Left kidney (tissue), 2 donors: ENCODE measurements around the gene COL25A1. TPM values are rescaled to one million over a fixed set of nuclear protein-coding genes. Genes with fewer than 3 reads are reported as not detected.
"Not testable (repeated sequence)": the region's sequence is repeated elsewhere in the genome, so short reads cannot be mapped to it uniquely, and the experiment has no call there.

Source experiments
- DNase-seq: peaks from one replicate; pipeline ENCODE4 v3.0.0-alpha.2; 2013
- polyA plus RNA-seq: library from polyadenylated mRNA; unstranded; fragments of 120-200 nt; gene quantifications from one replicate; pipeline ENCODE4 v1.2.1, GENCODE V29; 2013; ENCODE audit not compliant: insufficient read length

The COL25A1 gene
- polyA plus RNA-seq, 1 donor: 19.6 TPM

DNA sequence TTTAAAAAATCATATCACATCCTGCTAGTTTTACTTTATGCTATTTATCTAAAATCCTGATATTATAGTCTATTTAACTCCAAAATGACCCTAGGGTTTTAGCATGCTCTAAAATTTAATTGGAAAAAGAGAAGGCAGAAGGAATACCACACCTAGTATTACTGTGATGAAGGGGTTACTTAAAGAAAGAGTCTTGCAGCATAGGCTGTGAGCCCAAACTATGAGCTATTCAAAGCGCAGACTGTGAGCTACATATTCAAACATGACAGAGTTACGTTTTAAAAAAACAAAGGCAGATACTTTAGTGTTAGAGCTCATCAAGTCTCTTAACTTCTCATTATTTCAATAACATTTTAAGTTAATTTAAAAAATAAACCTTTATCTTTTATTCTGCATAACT lies 291.9 kb downstream of the COL25A1 start:
- no peak for DNase-seq

DNA sequence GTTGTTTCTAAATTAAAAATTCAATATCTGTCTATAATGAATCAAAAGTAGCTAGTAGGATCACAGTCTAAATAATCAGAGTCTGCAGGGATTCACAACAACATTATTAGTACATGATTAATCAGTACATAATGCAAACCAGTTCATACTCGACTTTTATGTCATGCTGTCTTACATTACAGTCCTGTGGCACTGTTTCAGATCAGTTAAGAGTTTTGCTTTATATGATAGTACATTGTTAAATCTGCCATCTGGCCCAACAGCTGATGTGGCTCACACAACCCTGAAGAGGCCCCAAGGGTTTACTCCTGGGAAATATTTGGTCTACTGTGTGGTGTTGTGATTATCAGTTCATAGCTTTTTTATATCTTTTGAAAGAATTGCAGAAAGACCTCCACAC lies 292.5 kb downstream of the COL25A1 start:
- DNase-seq: no peak

DNA sequence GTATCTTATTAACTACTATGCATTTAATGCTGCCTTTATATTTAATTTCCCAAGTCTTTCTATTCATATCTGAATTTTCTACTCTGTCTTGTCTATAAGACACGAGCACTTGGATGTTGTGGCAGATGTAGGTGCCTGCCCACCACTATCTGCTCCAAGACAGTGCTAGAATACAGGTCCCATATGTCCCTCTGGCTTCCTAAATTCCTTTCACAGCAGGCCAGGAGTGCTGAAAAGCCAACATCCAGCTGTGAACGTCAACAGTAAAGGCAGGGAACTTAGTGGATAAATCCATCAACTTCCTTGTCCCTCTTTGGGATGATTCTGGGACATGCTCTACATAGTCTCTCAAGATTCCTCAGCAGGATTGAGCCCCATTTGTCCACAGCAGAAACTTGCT lies 294.5 kb downstream of the COL25A1 start:
- DNase-seq: no peak

DNA sequence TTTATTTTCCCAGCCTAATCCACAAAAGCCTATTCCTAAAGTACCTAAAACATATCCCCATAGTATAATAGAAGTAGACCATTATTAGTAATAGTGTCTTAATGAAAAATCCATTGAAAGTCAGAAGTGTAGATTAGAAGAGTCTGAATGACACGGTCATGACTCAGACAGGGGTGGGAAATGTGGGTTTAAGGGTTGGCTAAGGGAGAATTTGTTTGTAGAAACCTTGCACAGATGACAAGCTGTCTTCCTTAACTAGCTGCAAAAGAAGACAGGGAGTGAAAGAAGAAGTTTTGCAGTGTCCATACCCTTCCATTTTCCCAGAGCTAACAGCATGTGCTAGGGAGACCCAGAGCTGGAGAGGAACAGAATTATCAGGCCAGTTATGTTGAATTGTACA lies 296.9 kb downstream of the COL25A1 start:
- DNase-seq: no peak

DNA sequence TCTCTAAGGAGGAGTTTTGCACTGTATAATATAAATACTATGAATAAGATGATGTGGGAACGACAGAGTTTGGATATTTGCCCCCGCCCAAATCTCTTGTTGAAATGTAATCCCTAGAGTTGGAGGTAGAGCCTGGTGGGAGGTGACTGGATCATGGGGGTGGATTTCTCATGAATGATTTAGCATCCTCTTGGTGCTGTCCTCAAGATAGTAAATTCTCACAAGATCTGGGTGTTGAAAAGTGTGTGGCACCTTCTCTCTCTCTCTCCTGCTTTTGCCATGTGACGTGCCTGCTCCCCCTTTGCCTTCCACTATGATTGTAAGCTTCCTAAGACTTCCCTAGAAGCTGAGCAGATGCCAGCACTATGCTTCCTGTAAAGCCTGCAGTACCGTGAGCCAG lies 298.0 kb downstream of the COL25A1 start:
- DNase-seq: no peak

DNA sequence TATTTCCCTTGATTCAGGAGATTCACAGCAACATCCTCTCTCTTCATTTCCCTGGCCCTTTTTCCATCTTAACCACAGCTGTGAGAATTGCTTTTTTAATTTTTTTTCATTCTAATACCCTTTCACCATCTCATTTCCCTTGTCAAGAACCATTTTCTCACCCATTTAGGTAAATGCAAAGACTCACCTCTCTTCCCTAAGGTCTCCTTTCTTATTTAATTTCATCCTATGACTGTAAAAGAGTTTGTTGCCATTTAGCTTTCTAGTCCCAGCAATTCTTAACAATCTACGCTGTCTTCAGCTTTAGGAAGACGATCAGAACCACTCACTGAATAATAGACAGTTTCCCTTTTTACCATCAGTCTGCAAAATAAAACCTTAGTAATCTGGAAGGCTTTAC lies 298.5 kb downstream of the COL25A1 start:
- no peak for DNase-seq

DNA sequence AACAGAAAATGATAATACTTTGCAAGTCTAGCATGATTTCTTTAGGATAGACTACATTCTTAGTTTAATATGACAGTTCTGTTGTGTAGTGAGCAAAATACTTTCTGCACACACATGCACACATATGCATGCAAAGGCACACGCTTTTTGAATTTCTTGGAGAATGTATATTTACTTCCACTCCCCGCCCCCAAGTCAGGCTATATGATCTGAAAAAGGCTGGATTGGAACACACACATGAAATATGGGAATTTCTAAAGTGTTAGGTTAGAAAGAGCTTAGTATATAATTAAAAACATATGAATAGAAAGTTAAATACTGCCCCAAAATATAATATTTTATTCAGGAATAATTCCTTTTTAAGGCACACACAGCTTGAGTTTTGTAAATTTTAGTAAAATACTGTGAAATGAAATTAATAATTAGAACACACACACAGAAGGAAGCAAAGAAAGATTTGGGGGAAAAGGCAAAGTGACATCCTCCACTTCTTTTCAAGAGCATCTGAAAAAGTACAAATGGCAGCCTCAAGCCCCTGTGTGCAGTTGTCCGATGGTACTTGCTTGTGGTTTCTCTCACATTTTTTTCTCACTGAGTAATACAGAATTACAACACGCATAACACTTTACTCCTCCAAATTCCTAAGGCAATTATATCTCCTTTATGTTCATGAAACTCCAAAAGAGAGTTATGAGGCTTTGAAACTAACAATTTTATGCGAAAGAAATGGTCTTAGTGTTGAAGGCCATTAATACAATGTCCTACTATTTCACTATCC lies 310.7 kb downstream of the COL25A1 start:
- DNase-seq: no peak

DNA sequence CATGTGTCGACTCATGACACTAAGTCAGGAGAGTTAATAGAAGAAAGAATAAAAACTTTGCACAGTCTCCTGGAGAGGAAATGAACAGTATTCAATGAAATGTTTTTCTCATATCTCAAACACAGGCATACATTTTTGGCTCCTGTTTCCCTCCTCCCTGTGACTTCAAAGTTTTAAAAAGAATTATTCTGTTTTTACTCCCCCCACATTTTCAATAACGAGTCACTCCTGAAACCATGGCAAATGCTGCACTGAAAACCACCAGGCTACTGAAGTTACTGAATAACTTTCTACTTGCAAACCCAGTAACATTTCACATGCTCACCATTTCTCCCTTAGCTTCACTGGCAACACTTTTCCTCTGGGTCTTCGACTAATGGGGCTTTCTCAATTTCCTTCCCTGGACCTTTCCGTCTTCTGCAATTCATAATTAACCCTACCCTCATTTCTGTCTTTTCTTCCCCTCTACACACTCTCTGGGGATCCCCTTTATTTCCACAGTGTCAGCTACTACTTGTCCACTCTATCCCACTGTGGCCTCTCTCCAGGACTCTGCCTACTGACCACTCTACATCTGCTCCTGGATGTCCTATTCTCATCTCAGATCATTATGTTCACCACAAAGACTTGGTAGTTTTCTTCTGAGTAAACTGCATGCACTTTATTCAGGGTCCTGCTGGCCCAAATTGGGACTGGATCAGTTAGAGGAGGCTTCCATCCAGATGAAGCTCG lies 313.8 kb downstream of the COL25A1 start:
- no peak for DNase-seq

DNA sequence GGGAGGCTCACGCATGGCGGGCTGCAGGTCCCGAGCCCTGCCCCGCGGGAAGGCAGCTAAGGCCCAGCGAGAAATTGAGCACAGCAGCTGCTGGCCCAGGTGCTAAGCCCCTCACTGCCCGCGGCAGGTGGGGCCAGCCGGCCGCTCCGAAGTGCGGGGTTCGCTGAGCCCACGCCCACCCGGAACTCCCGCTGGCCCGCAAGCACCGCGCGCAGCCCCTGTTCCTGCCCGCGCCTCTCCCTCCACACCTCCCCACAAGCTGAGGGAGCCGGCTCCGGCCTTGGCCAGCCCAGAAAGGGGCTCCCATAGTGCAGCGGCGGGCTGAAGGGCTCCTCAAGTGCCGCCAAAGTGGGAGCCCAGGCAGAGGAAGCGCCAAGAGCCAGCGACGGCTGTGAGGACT lies 318.0 kb downstream of the COL25A1 start:
- not testable (repeated sequence) for DNase-seq

DNA sequence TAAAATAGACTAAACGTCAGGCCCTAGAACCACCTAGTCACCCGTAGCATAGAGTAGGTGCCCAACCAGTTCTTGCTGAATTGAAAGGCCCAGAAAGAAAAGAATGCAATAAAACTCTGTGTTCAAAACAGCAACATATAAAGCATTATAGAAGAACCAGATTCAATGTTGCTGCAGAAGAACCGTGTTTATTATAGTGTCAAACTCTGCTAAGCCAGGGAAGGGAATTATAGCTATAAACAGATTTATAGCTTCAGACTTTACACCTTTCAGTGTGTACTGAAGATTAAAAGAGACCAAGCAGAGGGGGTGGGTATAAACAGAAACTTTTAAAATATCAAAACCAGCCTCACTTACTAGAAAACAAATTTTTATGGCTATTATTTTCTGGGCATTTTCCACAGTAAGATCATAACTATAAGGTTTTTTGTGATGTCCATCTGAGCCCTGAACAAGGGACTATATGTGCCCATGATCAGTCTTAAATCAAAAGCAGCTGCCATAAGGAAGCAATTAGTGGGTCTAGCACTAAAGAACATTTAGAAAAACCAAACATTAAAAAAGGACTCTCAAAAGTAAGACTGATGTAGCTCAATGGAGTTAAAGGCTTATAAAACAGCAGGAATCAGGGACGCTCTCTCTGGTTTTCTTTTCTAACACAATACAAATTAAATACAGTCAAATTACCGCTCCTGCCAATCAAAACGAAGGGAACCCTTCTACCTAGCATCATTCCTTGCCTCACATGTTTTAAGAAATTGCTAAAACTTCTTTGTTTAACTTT lies 319.9 kb downstream of the COL25A1 start:
- no peak for DNase-seq

DNA sequence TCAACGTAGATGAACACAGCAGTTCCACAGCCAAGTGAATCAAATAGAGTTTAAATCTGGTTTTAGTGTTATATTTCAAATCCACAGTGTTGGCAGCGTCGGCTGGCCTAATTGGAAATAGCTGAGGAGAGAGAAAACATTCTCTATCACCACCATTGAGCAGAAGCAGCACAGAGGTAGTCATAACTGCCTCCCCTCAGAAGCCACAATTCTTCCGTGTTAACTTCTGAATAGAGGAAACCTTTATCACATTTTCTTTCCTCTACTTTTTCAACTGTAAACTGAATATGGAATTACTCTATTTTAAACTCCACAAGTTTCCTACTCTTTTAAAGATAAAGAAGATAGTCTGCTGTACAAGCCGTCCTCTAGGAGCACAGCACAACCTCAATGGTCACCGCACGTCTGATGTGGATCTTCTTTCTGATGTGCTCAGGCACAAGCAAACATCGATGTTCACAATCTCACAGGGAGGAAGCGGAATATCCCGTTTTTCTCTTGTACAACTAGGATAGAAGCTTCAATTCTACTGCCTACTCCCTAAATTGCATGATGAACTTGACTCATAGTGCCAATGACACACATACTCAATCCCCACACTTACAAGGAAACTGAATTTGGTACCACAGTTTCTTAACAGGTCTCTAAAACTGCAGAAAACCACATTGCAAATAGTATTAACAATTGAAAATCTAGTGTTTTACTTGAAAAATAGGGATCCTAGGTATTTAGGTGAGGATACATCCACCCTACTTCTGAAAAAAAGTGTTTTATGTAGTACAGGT lies 321.8 kb downstream of the COL25A1 start:
- DNase-seq: no peak

DNA sequence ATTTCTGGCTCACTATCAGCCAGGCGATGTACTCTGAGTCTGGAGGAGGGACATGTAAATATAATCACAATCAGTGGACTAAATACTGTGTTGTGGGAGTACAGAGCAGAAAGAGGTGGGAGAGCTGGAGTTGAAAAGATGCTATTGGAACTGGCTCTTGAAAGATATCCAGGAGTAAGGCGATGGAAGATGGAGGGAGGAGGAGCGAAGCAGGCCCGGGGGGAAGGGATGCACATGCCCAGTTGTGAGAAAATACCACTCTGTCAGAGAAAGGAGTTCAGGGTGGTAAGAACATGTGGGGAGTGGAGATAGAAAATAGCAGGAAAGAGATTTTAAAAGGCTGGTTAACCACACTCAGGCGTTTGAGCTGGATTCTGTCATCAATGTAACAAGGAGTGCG lies 322.7 kb downstream of the COL25A1 start:
- no peak for DNase-seq

DNA sequence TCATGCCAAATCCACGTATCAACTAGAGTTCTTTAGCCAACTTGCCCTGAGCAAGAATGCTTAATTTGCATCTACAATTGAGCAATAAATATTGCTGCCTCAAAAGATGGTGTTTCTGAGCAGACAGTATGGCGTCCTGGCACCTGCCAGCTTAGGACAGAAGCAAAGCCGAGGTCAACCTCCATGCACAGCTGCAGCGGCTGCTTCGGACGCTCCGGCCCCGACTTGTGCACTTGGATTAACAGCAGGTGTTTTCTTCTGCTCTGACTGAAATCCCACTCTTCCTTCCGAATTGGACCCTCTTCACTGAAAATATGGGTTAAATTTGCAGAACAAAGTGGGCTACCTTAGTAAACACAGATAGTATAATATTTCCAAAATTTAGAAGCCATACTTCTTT lies 324.4 kb downstream of the COL25A1 start:
- DNase-seq: no peak

DNA sequence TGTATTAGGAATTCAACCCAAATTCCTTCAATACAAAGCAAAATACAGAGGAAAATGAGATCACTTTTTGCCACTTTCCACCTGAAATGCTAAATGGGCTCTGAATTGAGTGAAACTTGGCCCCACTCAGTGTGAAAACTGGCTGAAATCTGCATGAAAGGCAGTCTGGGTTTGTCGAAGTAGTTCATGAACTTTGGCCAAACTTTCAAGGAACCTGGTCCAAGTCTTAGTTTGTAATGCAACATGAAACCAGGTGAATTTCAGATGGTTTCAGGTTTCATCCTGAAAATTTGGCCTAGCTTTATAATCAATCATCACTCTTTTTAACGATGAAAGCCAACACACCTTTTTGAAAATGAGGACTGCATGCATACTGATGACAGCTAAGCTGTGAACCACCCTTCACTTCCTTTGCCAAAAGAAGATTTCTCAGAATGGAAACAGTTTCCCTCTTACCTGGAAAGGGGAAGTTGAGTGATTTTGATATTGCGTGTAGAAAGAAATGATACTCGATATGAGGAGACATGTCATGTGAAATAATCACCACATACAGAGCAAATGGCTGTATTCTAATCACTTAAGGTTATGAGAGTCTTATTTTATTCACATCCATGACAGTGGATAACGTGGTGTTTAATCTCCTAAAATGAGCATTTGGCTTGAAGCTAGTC lies 329.7 kb downstream of the COL25A1 start:
- DNase-seq: no peak

DNA sequence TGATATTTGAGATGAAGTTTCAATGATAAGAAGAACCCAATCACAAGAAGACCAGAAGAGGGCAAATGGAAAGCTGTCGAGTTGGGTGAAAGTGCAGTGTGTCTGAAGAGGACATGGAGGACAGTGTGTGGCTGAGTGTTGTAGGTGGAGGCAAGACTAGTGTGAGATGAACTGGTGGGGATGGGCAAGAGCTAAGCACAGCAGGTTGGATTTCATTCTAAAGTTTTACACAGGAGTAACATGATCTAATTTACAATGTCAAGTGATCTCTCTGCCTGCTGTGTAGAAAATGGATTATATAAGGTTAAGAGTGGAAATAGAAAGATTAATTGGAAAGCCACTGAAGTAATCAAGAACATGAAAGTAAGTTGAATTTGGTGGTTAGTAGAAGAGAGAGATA lies 331.0 kb downstream of the COL25A1 start:
- DNase-seq: no peak

DNA sequence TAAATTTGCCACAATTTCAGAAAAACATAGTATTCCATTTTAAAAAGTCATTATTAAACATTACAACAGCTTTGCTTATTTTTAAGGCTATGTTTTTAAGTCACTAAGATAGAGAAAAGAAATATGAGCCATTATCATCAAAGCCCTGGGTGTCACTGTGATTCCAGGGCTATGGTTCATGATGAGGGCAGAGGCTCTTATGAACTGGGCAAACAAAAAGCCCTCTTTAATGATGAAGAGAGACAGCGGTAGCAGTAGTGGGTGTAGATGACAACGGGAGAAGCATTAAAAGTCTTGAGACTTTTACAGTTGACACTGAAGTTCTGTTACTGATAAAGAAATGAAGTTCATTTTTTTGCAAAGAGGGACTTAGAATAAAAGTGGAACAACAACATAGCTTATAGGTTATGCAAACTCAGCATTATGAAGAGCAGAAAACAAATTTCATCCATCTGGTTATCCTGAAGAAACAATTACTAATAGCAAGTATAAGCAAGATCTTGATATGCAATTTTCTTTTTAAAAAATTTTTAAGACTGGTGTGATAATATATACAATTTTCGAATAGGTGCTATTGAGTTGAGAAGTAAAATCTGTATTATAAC lies 336.9 kb downstream of the COL25A1 start:
- DNase-seq: peak; percentile 60

DNA sequence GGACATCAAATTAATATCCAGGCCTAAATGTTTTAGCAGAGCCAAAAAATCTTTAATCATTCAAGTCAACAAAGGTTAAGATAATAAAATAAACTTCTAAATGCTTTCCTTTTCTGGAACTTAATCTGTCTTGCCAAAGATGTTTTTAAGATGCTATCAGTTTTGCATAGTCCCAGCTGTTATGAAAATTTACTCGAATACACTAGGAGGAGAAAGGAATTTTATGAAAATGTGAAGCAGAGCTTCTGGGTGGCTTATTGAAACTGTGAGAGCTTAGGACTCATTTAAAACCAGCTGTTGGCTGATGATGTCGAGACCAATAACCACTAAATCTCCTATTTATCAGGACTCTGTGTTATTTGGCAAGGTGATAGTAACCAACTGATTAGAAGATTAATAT lies 337.4 kb downstream of the COL25A1 start:
- peak; percentile 64 for DNase-seq

DNA sequence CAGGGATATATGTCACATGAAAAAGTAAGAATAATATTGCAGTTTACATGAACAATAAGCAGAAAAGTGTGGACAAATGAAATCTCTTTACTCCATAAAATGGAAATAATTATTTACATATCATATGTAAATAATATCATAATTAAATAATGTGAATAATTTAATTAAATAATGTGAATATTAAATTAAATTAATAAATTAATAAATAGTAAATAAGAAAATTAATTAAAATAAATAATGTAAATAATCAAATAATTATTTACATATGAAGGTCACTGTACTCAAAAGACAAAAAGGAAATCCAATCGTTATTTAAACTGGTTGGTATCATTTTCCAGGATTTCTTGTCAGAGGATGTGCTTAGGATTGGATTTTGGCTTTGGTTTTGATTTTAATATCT lies 338.5 kb downstream of the COL25A1 start:
- no peak for DNase-seq

DNA sequence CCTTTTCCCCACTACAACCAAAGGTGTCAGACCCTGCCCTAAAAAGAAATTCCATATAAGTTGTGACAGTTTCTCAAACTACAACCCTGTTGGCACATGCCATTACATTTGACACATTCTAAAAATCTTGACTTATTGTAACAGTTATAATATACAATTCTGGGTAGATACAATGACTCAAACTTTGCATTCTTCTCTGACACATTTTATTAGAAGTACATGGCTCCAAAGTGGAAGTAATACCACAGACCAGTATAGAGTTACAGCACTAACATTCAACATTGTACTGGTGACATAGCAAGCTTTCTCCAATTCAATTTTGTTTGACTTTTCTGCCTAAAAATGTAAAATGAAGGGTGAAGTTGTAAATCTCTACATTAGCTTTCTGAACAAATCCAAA lies 343.0 kb downstream of the COL25A1 start:
- no peak for DNase-seq

DNA sequence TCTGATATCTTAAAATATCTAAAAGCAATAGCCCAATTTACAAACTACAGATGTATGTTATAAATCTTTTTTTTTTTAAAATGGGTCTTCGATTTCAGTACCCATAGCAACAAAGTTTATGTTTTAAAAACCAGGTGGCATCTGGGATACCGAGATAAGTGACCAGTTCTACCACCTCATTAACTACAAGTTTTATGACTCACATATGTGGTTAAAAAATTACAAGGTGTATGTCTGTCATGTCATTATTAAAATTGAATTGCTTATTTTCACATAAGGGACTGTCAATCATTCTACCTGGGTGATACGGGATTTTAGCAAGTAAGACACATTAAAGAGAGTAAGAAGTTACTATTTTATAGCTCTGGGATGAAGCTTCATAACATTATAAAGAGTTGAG lies 347.6 kb downstream of the COL25A1 start:
- no peak for DNase-seq

DNA sequence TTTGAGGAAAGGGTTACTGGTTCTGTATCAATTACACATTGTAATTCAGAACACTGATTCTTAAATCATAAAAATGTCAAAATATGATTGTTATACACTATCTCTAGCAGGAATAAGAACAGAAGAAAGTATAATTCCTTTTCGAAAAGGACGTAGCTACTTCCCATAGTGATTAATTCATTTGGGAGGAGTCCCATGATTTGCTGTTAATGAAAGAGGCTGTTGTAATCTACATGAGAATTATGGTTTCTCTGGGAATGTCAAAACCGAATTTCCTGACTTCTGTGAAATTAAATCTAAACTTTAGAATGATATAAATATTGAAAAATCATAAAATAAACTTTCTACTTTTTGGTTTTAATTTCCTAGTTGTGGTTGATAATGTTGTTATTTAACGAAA lies 348.5 kb downstream of the COL25A1 start:
- no peak for DNase-seq
